Measurements from ENCODE around the gene TIE1. TPM values are rescaled to one million over a fixed set of nuclear protein-coding genes. Genes with fewer than 3 reads are reported as not detected.

Gene TIE1
- total and polyA plus RNA-seq, 2 of the 13 experiments (the other 11 are each of a cell fraction or from before 2014, with no cell fraction given) = 0.58 to 0.84 TPM

DNA sequence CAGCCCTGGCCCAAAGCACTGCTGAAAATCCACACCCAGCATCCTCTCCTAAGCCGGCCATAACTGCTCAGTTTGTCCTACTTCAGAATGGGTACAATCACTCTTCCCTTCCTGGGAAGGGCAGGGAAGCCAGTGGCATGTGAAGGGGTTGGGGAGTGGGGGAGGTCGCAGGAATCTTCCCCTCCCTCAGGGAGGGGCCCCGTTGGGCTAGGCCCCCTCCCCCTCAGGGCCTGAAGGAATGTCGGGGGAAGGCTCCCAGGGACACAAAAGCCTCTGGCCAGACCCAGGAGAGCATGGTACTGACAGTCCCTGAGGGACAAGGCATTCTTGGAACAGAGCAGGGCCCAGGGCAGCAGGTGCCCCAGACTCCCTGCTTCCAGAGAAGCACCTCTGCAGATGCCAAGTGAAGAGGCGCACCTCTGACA is 65.8 kb downstream of the TIE1 start:
- no peak overlapping the region for H2AFZ ChIP-seq (ENCODE audit: low read length)
- DNase-seq (ENCODE audit: low spot score) (no peak), FAIRE-seq (no peak), ATAC-seq (peak; percentile 6)
- WGBS (ENCODE audit: low lambda C conversion rate) = 10% methylated on average over 3 of the region's 5 CpGs
- H3K27me3 ChIP-seq (ENCODE audit: control insufficient read depth in 1 of 2, insufficient read depth in 2 of 2, low read length in 2 of 2) = no peaks in the 10 kb centered on the region
- no peaks in the 10 kb centered on the region for H4K20me1 ChIP-seq (ENCODE audit: insufficient read depth, low read length)
- H3K79me2 ChIP-seq (ENCODE audit: insufficient read depth, low read length) = peaks cover 15% of the 10 kb centered on the region
- peak overlapping the region; percentile 74 to 88 (median 79) for H3K4me3 ChIP-seq (replicated peaks in 1 of 3; ENCODE audit: insufficient read depth in 1 of 3, low read depth in 2 of 3, low read length in 3 of 3)
- intact Hi-C loops (cut with micrococcal nuclease; ENCODE audit: unreplicated experiment) = no loop called here
- peak overlapping the region; percentile 76 for H3K9ac ChIP-seq (ENCODE audit: insufficient read depth, low read depth, low read length)
- H3K36me3 ChIP-seq (replicated peaks in 1 of 2; ENCODE audit: control insufficient read depth in 1 of 2, insufficient read depth in 2 of 2, low read length in 2 of 2) = peaks cover 6 to 14% of the 10 kb centered on the region in 2 experiments; a peak in 4 of 5 replicates
- peak overlapping the region; percentile 82 for H3K27ac ChIP-seq (ENCODE audit: extremely low read length, insufficient read depth, low read length)
- no TSS peak for BruUV-seq (replicated peaks)
- POLR2A ChIA-PET = interaction anchor here (1.2 to 3.8 kb wide), 3 partner anchors 10 to 23 kb away, joined by 3 to 32 read pairs (median 21); partner anchors contain the start of genes MED8 and SZT2
- H3K4me1 ChIP-seq (ENCODE audit: insufficient read depth, low read length) = peaks cover 66% of the 10 kb centered on the region
- no peaks in the 10 kb centered on the region for H3K9me3 ChIP-seq (ENCODE audit: low read length)
- in situ Hi-C loops (cut with HindIII; ENCODE audit: extremely low pct_ligation_motif_present, low pct_unique_long_range_greater_than_20kb) = no loop called here
- H3K4me2 ChIP-seq (ENCODE audit: low read depth, low read length) = peak overlapping the region; percentile 92
- CTCF ChIA-PET (ENCODE audit: low intra/inter-chr PET ratio, low total read pairs) = no interaction called here
- TF ChIP-seq HNRNPH1 (optimal IDR thresholded peaks at IDR 0.05; ENCODE audit: low read depth, low read length) = no peak
- TF ChIP-seq, protein P1, sequence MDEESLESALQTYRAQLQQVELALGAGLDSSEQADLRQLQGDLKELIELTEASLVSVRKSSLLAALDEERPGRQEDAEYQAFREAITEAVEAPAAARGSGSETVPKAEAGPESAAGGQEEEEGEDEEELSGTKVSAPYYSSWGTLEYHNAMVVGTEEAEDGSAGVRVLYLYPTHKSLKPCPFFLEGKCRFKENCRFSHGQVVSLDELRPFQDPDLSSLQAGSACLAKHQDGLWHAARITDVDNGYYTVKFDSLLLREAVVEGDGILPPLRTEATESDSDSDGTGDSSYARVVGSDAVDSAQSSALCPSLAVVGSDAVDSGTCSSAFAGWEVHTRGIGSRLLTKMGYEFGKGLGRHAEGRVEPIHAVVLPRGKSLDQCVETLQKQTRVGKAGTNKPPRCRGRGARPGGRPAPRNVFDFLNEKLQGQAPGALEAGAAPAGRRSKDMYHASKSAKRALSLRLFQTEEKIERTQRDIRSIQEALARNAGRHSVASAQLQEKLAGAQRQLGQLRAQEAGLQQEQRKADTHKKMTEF (CRISPR knock-in tag; IDR thresholded peaks at IDR 0.05) = no peak
- TF ChIP-seq, protein P2, sequence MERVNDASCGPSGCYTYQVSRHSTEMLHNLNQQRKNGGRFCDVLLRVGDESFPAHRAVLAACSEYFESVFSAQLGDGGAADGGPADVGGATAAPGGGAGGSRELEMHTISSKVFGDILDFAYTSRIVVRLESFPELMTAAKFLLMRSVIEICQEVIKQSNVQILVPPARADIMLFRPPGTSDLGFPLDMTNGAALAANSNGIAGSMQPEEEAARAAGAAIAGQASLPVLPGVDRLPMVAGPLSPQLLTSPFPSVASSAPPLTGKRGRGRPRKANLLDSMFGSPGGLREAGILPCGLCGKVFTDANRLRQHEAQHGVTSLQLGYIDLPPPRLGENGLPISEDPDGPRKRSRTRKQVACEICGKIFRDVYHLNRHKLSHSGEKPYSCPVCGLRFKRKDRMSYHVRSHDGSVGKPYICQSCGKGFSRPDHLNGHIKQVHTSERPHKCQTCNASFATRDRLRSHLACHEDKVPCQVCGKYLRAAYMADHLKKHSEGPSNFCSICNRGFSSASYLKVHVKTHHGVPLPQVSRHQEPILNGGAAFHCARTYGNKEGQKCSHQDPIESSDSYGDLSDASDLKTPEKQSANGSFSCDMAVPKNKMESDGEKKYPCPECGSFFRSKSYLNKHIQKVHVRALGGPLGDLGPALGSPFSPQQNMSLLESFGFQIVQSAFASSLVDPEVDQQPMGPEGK (CRISPR knock-in tag; IDR thresholded peaks at IDR 0.05) = peak; percentile 67
- TF ChIP-seq TAF1 (CRISPR knock-in tag; IDR thresholded peaks at IDR 0.05) = no peak
- TF ChIP-seq, protein P3, sequence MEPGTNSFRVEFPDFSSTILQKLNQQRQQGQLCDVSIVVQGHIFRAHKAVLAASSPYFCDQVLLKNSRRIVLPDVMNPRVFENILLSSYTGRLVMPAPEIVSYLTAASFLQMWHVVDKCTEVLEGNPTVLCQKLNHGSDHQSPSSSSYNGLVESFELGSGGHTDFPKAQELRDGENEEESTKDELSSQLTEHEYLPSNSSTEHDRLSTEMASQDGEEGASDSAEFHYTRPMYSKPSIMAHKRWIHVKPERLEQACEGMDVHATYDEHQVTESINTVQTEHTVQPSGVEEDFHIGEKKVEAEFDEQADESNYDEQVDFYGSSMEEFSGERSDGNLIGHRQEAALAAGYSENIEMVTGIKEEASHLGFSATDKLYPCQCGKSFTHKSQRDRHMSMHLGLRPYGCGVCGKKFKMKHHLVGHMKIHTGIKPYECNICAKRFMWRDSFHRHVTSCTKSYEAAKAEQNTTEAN (CRISPR knock-in tag; conservative IDR thresholded peaks at IDR 0.05) = no peak
- TF ChIP-seq ASH2L (IDR thresholded peaks at IDR 0.05; ENCODE audit: insufficient read length, low read depth, low read length) = no peak
- TF ChIP-seq ZNF333 (CRISPR knock-in tag; IDR thresholded peaks at IDR 0.05; ENCODE audit: borderline replicate concordance) = 0 out of 2 replicates have a peak, but pooled peaks have one; percentile 20
- TF ChIP-seq ATF7 (IDR thresholded peaks at IDR 0.05) = no peak
- TF ChIP-seq ATF7 (CRISPR knock-in tag; IDR thresholded peaks at IDR 0.05) = no peak
- no peak for TF ChIP-seq PHB2 (IDR thresholded peaks at IDR 0.05; ENCODE audit: partially characterized antibody)
- no peak for TF ChIP-seq ZFP1 (CRISPR knock-in tag; IDR thresholded peaks at IDR 0.05)
- no peak for TF ChIP-seq SMARCC2 (IDR thresholded peaks at IDR 0.05)
- TF ChIP-seq, protein P4, sequence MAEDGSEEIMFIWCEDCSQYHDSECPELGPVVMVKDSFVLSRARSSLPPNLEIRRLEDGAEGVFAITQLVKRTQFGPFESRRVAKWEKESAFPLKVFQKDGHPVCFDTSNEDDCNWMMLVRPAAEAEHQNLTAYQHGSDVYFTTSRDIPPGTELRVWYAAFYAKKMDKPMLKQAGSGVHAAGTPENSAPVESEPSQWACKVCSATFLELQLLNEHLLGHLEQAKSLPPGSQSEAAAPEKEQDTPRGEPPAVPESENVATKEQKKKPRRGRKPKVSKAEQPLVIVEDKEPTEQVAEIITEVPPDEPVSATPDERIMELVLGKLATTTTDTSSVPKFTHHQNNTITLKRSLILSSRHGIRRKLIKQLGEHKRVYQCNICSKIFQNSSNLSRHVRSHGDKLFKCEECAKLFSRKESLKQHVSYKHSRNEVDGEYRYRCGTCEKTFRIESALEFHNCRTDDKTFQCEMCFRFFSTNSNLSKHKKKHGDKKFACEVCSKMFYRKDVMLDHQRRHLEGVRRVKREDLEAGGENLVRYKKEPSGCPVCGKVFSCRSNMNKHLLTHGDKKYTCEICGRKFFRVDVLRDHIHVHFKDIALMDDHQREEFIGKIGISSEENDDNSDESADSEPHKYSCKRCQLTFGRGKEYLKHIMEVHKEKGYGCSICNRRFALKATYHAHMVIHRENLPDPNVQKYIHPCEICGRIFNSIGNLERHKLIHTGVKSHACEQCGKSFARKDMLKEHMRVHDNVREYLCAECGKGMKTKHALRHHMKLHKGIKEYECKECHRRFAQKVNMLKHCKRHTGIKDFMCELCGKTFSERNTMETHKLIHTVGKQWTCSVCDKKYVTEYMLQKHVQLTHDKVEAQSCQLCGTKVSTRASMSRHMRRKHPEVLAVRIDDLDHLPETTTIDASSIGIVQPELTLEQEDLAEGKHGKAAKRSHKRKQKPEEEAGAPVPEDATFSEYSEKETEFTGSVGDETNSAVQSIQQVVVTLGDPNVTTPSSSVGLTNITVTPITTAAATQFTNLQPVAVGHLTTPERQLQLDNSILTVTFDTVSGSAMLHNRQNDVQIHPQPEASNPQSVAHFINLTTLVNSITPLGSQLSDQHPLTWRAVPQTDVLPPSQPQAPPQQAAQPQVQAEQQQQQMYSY (CRISPR knock-in tag; IDR thresholded peaks at IDR 0.05) = no peak
- no peak for TF ChIP-seq FOXK2 (IDR thresholded peaks at IDR 0.05)
- TF ChIP-seq ZSCAN25 (CRISPR knock-in tag; IDR thresholded peaks at IDR 0.05) = no peak
- TF ChIP-seq ZFYVE20 (CRISPR knock-in tag; IDR thresholded peaks at IDR 0.05; ENCODE audit: borderline replicate concordance, low read depth) = 0 out of 2 replicates have a peak, but pooled peaks have one; percentile 54
- no peak for TF ChIP-seq KMT2B (CRISPR knock-in tag; IDR thresholded peaks at IDR 0.05)

Measured in HepG2 (cell line).